GM18951 (cell line): ENCODE measurements around the gene SMAD2.

ENCODE experiments used
- POLR2A ChIP-seq: IDR thresholded peaks from 4 replicates; pipeline ENCODE4 v1.6.1; 2011; ENCODE audit warnings: mild to moderate bottlenecking; ENCODE audit not compliant: insufficient read length, insufficient read depth; ENCODE audit errors: extremely low read depth
- in situ Hi-C: fragments of 300-500 bp; cut with MboI; formaldehyde crosslinking; loops from one replicate; pipeline ENCODE4 v1.12.0; 2022; ENCODE audit warnings: low sequenced_read_pairs, mixed read lengths, inconsistent platforms; ENCODE audit not compliant: unreplicated experiment

Gene SMAD2

GRCh38 chr18:47926101-47926850 is 4.2 kb downstream of the SMAD2 start:
- in situ Hi-C loops: no loop called here
- TF ChIP-seq POLR2A: no peak

DNA sequence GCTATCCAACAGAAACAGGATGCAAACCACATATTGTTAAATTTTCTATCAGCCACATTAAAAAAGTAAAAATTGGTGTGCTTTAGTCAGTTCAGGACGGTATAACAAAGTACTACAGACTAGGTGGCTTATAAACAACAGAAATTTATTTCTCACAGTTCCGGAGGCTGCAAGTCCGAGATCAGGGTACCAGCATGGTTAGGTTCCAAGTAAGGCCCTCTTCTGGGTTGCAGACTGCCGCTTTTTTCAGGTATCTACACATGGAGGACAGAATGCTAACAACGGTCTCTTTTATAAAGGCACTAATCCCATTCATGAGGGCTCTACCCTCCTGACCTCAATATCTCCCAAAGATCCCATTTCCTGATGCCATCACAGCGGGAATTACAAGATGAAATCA is 10.5 kb downstream of the SMAD2 start:
- in situ Hi-C loops: no loop called here

DNA sequence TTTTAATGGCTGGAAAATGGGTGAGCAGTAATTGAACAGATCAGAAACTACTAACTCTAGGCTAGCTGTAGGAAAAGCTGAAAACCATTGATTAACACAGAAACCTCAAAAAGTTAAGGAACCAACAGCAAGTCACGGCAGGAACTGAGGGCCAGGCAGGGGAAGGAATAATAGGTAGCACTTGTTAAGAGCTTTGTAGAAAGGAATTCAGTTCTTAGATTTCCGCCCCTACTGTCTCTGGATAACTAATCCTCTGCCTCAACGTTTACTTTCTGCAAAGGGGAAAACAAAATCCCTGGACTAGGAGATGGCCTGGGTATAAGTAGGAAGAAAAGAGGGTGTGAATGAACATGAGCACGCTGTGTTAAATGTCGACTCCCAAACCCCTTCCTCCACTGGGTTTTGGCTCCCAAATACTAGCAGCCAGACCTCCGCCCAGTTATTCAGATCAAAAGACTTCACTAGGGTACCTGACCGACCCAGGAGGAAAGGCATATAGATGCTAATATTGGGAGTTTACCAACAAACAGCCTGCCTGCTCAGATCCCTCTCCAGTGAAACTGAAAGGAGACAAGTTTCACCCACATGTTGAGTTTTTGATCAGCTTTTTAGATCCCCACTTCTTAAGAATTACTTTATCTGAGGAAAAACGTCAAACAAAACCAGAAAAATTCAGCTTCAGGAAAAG is 12.4 kb downstream of the SMAD2 start:
- in situ Hi-C loops: no loop called here
- no peak for TF ChIP-seq POLR2A

More for the DNA sequence above, 10.5 kb downstream of the SMAD2 start:
- TF ChIP-seq POLR2A: no peak

GRCh38 chr18:47915930-47916329 is 14.5 kb downstream of the SMAD2 start:
- no peak for TF ChIP-seq POLR2A
- in situ Hi-C loops: no loop called here

DNA sequence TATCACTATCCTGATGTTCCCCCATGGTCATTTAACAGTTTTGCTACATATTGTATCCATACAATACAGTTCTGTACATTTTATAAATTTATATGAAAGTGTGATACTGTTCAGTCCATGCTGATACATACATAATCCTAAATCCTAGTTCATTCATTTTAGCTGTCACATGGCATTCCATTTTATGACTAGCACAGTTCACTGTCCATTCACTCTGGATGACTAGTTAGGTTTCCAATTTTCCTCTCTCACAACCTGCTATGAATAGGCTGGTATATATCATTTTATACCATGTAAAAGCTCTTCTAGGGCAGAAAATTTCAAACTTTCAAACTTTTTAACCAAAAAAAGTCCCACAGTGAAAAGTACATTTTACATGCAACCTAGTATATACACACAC is 15.2 kb downstream of the SMAD2 start:
- in situ Hi-C loops: no loop called here
- TF ChIP-seq POLR2A: no peak

DNA sequence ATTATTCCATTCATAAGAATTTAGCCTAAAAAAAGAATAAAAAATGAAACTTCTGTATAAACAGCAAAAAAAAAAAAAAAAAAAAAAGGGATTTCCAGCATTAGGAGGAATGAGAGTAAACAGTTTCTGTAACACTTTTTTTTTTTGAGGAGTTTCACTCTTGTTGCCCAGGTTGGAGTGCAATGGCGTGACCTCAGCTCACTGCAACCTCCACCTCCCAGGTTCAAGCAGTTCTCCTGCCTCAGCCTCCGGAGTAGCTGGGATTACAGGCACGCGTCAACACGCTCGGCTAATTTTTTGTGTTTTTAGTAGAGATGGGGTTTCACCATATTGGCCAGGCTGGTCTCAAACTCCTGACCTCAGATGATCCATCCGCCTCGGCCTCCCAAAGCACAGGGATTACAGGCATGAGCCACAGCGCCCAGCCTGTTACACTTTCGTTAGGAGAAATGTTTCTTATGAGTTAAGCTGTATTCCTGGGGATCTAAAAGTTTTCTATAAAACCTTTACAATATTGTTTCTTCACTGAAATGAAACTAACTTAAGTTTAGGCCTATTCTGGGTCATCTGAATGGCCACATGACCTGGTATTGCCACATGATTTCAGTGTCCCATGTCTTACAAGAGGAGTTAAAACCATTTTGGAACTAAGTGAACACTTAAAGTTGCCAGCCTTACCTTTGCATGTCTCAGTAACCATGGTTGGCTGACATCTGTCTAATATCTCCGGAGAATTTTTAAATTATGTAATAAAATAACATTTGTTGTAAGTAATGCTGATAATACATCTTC is 17.5 kb downstream of the SMAD2 start:
- TF ChIP-seq POLR2A: no peak

GRCh38 chr18:47912343-47912742 is 18.1 kb downstream of the SMAD2 start:
- no peak for TF ChIP-seq POLR2A
- in situ Hi-C loops: no loop called here

More for the DNA sequence above, 17.5 kb downstream of the SMAD2 start:
- in situ Hi-C loops: no loop called here

GRCh38 chr18:47911877-47912276 is 18.6 kb downstream of the SMAD2 start:
- no peak for TF ChIP-seq POLR2A
- in situ Hi-C loops: no loop called here

GRCh38 chr18:47909484-47909883 is 21.0 kb downstream of the SMAD2 start:
- TF ChIP-seq POLR2A: no peak
- in situ Hi-C loops: no loop called here

DNA sequence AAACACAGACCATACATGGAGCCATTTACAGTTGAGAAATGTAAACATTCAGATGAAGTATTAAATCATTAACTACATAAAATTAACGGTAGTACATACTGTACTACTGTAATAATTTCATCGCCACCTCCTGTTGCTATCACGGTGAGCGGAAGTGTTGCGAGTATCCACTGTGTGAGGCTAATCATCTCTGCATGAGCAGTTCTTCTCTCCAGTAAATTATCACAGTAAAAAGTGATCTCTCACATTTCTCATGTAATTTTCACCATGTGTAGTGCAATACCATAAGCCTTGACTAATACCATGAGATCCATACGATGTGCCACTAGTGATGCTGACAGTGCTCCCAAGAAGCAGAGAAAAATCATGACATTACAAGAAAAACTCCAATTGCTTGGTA is 21.9 kb downstream of the SMAD2 start:
- TF ChIP-seq POLR2A: no peak
- in situ Hi-C loops: no loop called here

DNA sequence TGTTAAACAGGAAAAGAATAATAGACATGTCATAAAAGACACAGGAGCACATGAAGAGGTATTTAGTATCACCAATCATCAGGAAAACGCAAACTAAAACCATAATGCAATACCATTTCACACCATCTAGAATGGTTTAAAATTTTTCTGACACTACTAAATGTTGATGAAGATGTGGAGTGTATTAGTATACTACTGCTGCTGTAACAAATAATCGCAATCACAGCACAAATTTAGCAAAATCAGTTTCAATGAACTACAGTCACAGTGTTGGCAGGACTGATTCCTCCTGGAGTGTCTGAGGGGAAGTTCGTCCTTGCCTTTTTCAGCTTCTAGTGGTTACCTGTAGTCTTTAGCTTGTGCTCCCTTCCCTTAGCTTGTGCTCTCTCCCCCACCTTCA is 24.1 kb downstream of the SMAD2 start:
- in situ Hi-C loops: no loop called here

GRCh38 chr18:47903809-47904208 is 26.6 kb downstream of the SMAD2 start:
- in situ Hi-C loops: no loop called here
- TF ChIP-seq POLR2A: no peak

More for the DNA sequence above, 24.1 kb downstream of the SMAD2 start:
- no peak for TF ChIP-seq POLR2A

GRCh38 chr18:47901624-47902362 is 28.7 kb downstream of the SMAD2 start:
- in situ Hi-C loops: no loop called here
- TF ChIP-seq POLR2A: no peak
